Measurements from ENCODE around the gene EPYC.
"Not testable (repeated sequence)": the region's sequence is repeated elsewhere in the genome, so short reads cannot be mapped to it uniquely, and the experiment has no call there.

The EPYC gene

DNA sequence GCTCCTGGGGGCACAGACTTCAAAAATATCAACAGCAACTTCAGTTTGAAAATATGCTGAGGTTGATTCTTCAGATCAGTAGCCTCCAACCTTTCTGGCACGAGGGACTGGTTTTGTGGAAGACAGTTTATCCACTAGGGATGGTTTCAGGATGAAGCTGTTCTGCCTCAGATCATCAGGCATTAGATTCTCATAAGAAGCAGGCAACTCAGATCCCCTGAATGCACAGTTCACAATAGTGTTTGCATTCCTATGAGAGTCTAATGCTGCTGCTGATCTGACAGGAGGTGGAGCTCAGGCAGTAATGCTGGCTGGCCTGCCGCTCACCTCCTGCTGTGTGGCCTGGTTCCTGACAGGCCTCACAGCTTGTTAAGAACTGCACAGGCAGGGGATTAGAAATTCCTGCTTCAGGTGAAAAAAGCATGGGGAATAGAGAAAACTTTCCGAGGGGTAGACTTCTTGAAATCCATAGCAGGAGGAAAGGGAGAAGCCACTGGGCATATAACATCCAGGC lies 12.8 kb downstream of the EPYC start:
- DNase-seq (ENCODE audit: low read depth), result no peak

DNA sequence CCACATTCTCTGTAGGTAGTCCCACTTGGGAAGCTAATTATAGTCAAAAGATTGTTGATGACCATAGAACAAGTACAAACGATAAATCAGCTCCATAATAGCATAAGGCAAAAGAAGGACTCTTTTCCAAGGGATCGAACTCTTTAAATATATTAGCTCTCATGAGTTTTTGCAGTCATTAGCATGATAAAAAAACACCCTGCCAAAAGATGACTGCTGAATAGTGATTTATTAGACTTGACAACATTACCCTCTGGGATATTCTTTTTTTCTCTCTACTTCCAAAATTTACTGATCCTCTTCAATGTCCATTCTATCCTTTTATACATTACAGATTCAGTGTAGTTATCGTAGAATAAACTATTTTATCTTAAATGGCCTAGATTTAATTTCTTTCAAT lies 14.2 kb downstream of the EPYC start:
- DNase-seq (ENCODE audit: low read depth), result no peak

DNA sequence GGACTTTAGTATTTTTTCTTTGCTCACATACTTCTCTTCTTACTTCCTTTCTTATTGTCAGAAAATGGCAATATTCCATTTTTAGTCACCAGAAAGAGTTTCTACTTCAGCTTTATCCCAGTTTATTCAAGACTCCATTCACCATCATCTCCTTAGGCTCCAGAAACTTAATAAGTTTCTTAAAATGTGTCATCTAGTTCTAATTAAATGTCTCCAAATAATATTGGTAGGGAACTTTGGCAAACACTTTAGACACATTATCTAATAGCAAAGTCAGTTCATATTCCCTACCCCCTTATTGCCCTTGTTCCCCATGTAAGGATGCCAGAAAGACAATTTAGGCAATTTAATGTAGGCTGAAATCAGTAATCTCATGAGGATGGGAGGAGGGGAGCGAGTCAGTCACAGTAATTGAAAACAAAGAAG lies 15.1 kb downstream of the EPYC start:
- DNase-seq (ENCODE audit: low read depth), result no peak

DNA sequence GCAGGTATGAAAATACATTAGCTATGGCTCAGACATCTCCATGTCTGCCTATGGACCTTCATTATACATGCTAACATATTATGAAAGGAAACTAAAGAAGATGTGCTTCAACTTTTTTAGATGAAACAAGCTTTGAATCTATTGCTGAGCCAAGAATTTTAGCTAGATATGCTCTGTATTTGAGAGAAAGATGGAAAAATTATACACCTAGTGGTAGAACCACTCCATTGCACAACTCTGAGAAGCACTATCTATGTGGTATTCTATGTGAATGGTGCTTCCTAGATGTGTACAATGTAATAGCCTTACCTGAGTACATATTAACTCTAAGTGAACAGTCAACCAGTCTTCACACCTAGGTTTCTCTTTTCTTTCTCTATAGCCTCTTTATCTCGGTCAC lies 17.3 kb downstream of the EPYC start:
- no peak for DNase-seq (ENCODE audit: low read depth)

DNA sequence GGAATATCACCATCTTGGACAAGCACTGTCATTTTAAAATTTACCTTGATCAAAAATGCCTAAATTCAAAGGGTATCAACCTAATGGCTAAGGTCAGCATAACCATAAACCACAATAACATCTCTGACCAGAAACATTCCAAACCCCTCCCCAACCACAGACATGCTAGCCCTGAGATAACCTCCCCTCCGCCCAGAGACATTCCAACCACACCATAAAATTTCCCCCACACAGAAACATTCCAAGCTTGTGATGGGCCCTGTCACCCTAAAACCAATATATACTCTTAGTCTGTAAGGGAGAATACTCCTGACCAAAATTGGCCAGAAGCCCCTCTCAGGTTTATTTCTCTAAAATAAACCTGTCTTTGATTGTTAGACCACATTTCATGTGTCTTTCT lies 17.7 kb downstream of the EPYC start:
- no peak for DNase-seq (ENCODE audit: low read depth)

DNA sequence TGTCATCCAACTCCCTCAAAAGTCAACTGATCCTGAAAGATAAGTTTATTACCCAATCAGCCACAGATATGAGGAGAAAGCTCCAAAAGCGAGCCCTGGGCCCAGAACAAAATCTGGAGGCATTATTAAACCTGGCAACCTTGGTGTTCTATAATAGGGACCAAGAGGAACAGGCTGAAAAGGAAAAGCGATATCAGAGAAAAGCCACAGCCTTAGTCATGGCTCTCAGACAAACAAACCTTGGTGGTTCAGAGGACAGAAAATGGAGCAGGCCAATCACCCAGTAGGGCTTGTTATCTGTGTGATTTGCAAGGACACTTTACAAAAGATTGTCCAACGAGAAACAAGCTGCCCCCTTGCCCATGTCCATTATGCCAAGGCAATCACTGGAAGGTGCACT lies 19.4 kb downstream of the EPYC start:
- DNase-seq (ENCODE audit: low read depth), result not testable (repeated sequence)

DNA sequence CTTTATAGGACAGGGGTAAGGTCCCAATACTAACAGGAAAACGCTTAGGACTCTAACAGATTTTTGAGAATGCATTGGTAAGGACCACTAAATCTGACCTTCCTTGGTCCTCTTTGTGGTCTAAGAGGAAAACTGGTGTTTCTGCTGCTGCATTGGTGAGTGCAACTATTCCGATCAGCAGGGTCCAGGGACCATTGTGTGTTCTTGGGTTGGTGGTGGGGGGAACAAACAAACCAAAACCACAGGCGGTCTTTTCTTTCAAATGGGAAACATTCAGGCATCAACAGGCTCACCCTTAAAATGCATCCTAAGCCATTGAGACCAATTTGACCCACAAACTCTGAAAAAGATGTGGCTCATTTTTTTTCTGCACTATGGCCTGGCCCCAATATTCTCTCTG lies 20.7 kb downstream of the EPYC start:
- DNase-seq (ENCODE audit: low read depth), result no peak

DNA sequence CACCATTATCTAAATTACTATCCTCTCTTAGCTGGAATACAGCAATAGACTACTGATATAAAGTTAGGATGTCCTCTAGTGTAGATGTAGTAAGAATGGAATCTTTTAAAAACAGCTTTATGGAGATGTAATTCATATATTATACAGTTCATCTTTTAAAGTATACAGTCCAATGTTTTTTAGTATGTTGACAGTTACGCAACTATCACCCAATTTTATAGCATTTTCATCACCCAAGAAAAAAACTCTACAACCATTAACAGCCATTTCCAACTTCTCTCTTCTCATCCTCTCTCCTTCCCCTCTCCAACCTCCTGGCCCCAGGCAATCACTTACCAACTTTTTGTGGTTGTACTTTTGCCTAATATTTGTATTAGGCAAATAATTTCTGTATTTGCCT lies 22.6 kb downstream of the EPYC start:
- no peak for DNase-seq (ENCODE audit: low read depth)

DNA sequence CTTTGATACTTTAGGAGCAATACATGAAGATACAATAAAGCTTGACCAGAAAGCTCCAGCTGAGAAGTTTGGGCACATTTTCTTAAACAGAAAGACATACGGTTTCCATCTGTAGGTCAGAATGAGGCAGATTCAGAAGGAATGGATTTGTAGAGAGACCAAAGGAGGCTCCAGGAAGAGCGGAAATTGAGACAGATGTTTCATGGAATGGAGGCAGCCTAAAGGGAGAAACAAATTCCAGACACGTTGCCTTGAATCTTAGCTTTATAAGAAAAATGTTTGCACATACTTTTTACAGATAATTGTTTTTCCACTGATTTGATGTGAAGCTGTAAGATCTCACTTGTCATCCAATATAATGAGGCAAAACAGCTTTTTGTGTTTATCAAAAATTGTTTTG lies 24.8 kb downstream of the EPYC start:
- no peak for DNase-seq (ENCODE audit: low read depth)

DNA sequence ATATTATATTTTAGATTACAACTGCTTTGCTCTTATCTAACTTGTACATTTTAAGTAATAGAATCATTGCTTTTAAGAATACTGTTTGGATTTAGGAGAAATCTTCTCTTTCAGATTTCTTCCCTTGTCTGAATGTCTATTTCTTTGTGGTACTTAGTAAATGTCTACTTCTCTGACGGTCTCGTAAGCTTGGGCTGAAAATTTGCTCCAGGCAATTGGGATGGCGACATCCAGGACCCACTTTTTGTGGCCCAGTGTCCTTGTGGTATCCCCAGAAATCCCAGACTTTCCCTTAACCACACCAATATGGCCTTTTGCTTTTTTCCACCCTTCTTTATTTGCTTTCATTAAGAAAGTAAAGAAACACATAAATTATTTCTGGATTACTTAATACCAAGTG lies 25.8 kb downstream of the EPYC start:
- DNase-seq (ENCODE audit: low read depth), result no peak

DNA sequence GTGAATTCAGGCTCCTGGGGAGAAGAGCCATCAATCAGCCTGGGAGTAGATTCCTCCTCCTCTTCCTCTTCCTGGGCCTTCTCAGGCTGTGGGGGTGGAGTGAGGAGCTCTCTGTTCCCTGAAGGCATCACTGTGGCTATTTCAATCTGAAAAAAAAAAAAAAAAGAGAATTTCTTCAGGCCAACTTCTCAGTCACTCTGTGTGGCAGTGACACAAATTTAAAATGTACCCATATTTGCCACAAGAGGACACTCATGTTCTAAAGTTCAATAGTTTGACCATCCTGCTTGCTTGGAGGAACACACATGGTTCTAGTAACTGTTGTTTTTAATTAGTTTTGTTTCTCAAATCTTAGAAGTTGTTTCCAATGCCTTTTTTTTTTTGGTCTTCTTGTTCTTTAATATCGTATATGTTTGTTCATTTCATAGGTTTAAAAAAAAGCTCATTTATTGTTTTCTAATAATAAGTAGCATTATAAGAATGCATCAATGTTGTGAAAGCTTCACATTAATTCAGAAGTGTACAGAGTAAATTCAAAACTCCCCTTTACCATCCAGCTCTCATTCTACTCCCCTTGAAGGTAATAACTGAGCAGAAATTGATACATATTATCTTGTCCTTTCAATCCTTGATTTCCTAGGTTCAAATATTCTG lies 26.5 kb downstream of the EPYC start:
- DNase-seq (ENCODE audit: low read depth), result no peak

DNA sequence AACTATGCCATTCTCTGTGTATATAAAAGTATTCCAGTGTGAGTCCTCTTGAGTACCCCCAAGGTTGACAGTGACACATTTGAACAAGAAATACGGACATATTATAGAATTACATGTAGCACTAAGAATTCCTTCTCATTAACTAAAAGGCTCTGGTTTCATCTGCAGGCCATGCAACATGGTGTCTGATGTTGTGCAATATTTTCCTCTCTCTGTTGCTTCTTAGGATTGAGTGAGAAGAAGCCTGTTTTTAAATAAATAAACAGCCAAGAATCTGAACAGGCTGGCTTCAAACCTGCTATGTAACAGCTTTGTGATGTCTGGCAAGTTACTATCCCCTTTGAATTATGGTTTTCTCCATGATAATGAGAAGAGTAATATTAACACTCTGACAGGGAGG lies 27.5 kb downstream of the EPYC start:
- no peak for DNase-seq (ENCODE audit: low read depth)

DNA sequence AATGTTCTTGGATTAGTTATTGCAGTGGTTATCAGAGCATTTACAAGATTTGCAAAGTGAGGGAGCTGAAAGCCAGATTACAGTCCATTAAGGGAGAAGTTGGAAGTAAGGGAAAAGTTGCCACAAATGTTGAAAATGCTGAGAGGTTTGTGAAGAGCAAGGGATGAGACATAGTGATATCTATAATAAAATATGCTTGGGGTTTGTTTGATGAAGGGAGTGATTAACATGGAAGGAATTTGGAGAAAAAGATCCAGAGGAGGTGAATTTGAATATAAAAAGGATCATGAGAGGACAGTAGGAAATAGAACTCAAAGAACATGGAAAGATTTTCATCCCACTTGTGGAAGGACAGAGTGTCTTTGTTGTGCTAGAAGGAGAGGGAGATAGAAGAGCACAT lies 30.5 kb downstream of the EPYC start:
- DNase-seq (ENCODE audit: low read depth), result no peak

DNA sequence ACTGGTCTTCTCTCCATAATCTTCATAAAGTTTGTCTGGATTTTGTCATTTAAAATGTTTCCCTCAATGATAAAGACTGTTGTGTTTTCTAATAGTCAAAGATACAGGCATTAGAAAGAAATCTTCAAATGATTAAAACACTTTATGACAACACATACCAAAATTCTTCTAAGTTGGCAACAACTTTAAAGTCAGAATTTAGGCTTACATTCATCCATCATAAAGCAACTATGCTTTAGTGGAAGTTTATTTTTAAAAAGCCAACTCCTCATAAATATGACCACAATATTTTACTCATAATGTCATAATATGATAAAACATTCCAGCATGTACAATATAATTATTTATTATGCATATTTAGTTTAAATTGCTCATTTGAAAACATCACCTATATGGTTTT lies 32.5 kb downstream of the EPYC start:
- no peak for DNase-seq (ENCODE audit: low read depth)

DNA sequence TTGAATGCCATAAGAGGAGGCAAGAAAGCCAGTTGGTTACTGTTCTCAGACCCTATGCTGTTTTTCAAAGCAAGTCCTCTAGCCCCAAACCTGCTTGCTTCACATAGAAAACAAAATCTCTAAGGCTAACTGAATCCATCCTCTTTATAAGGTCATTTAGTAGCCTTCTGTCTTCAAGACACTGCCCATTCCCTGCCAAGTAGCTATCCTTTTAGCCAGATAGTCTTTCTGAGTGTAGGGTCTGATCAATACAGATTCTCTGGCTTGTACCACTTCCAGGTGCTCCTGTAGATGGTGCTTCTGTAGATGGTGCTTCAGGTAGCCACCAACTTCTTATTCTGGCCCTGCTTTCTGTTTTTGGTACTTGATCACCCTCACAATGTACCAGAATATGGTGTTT lies 33.9 kb downstream of the EPYC start:
- no peak for DNase-seq (ENCODE audit: low read depth)

DNA sequence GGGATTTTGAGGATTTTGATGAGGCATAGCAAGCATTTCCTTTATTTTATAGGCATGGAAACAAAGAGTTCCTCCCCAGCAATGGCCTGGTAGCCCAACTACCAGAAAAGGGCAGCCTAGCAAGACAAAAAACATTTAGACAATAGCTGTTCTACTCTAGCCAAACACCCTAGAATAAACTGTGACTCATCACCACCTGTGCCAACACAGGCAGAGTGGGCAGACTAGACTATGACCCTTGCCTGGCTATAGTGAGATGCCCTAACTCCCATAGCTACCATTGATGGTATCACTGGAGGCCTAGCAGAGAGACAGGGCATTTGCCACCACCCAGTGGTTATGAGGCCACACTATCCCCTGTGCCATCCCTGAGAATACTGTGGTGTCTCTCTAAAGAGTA lies 34.3 kb downstream of the EPYC start:
- DNase-seq (ENCODE audit: low read depth), result no peak

DNA sequence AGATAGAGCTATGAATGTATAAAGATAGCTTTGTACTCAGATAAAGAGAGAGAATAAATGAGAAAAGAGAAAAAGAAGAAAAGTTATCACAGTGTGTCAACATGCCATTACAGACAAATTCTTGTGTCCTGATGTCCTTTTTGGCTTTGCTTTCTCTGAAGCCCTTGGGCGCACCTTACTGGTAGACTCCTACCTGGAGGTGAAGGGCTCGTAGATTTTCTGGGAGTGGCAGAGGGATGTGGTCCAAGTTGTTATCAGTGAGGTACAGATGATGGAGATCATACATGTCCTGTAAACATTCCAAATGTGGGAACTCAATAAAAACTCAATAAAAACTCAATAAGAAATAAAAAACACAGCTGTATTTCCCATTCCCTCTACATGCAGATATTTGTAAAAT lies 34.9 kb downstream of the EPYC start:
- DNase-seq (ENCODE audit: low read depth), result no peak

DNA sequence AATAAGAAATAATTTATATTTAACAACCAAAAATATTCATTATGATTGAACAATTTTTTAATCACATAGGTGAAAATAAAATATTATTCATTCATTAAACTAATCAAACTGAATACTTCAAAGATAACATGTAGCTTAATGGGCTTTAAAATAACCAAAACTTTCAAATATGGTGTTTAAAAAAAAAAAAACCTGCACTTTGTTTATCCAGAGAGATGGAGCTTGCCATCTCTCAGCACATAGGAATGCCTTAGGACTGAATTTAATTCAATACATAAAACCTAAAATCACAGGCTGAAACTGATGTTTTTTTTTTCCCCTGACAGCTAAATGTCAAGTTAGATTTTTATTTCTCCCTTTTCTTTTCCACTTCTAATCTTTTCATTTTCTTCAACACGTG lies 35.4 kb downstream of the EPYC start:
- DNase-seq (ENCODE audit: low read depth), result no peak

DNA sequence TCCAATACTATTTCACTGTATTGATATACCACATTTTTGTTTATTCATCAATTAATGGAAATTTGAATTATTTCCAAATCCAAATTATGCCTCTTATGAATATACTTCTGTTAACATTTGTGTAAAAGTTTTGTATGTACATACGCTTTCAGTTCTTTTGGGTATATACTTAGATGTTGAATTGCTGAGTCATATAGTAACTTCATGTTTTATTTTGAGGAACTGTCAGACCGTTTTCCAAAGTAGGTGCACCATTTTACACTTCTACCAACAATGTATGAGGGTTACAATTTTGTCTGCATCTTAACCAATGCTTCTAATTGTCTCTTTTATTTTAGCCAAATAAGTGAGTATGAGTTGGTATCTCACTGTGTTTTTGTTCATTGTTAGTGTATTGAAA lies 39.6 kb downstream of the EPYC start:
- no peak for DNase-seq (ENCODE audit: low read depth)

DNA sequence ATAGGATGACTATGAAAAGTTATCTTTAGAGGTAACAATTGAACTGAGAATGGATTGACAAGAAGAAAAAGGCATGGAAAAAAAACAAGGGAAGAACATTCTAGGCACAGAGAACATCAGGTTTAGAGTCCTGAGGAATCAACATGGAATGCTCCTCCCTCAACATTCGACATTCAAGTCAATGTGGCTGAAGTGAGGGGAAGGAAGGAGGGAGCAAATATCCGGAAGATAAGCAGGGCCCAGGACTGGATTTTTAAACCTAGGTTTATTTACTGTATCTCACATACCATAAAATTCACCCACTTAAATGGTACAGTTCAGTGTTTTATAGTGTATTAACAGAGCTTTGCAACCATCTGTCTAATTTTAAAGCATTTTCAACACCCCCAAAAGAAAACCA lies 40.2 kb downstream of the EPYC start:
- no peak for DNase-seq (ENCODE audit: low read depth)

DNA sequence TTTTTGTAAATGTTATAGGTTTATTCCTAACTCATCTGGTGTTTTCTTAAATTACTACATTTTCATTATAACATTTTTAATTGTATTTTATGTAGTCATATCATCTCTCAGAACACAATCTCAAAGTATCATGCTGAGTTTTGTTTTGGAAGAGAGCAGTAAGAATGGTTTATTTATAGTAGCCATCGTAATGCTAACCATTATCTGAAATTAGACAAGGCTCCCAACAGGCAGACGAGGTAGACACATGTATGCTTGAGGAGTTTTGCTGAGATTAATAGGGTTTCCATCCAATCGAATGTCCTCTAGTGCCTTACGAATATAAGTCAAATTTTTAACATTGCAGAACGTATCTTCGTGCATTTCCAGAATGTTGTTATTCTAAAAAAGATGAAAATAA lies 40.8 kb downstream of the EPYC start:
- DNase-seq (ENCODE audit: low read depth), result no peak

DNA sequence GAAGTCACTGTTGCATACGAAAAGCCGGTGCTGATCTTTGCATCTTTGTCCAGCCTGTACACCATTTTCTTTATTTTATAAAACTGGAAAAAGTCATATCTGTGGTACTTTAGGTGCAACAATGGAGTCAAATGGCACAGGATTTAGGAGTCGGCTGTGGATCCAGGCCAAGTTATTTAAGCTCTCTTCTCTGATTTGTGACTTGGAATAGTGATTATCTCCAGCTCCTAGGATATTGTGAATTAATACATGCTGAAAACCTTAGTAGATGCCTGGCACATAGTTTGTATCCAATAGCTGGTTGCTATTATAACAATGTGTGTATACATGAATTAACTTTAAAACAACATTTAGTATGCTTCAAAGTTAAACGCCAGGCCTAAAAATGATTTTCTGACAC lies 43.6 kb downstream of the EPYC start:
- DNase-seq (ENCODE audit: low read depth), result no peak

DNA sequence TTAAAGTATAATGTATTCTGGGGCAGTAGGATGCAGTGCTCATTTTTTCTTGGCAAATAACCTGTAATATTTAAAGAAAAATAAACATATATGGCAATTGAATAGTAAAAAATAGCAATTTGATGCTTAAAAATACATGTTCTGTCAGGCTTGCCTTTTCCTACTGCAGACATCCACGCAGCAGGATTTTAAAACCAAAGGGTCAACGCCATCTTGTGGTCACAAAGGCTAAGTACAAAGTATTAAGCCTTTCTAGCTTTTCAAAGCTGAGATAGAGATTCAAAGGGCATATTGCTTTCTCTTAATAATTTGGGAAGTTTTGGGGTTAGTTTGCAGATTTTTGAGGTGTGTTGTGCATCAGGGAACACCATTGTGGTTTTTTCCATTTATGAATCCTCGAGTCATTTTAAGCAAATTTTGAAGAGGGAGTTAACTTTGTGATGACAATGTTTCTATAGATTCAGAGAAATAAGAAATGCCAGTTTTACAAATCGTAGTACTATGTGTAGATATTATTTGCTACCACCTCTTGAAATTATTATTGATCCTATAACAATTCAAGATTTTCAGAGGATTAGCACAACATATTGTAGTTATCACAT lies 45.1 kb downstream of the EPYC start:
- no peak for DNase-seq (ENCODE audit: low read depth)

DNA sequence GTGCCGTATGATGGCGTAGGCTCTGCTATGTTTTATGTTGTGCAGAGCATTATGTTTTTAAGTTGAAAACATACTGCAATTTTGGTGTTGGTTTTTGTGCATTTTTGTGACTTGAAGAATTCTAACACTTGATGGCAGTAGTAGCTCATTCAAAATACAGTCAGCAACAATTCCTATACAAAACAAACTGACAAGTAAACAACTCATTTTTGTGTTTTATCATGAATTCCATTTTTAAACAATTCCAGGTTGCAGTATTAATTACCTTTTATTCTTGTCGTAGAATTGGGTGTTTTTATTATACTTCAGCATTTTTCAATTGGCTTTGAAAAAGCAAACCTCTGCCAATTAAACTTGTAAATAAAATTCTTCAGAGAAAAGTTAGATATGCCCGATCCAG lies 45.7 kb downstream of the EPYC start:
- DNase-seq (ENCODE audit: low read depth), result no peak
